ENCODE data around the gene CYP4F8. TPM values are rescaled to one million over a fixed set of nuclear protein-coding genes. Genes with fewer than 3 reads are reported as not detected.

CYP4F8 gene
- total and polyA plus RNA-seq, 2 of the 8 experiments (the other 6 are each of a cell fraction or from before 2014, with no cell fraction given): not detected

- Histone ChIP-seq H2AK5ac (ENCODE audit: low read depth, low read length) (no peak overlapping the region), H4K20me1 (replicated peaks in 1 of 2; ENCODE audit: control insufficient read depth in 1 of 2, insufficient read depth in 2 of 2, low read length in 2 of 2) (no peaks in the 10 kb centered on the region), H3K4ac (replicated peaks; ENCODE audit: insufficient read length, low read depth, low read length) (no peak overlapping the region), H2BK5ac (ENCODE audit: low read depth, low read length) (no peak overlapping the region), H3K4me3 (ENCODE audit: extremely low read depth in 1 of 4, insufficient read depth in 2 of 4, low read depth in 3 of 4, low read length in 4 of 4) (no peak overlapping the region), H3K18ac (ENCODE audit: extremely low read depth, low read length) (no peak overlapping the region), H2AFZ (ENCODE audit: low read length) (no peak overlapping the region), H3K79me2 (ENCODE audit: control insufficient read depth in 1 of 2, insufficient read depth in 2 of 2, low read length in 2 of 2) (no peaks in the 10 kb centered on the region), H3K4me2 (ENCODE audit: insufficient read depth in 1 of 2, low read depth in 2 of 2, low read length in 2 of 2) (no peak overlapping the region), H3K56ac (replicated peaks; ENCODE audit: insufficient read length, low read depth, low read length) (no peak overlapping the region), H4K91ac (replicated peaks; ENCODE audit: insufficient read length, low read length) (no peak overlapping the region), H3K4me1 (replicated peaks in 1 of 4; ENCODE audit: control insufficient read depth in 3 of 4, insufficient read depth in 4 of 4, low read length in 3 of 4) (no peaks in the 10 kb centered on the region), H3K79me1 (ENCODE audit: low read depth, low read length) (no peaks in the 10 kb centered on the region), H3K14ac (ENCODE audit: insufficient read length) (no peak overlapping the region), H3K23ac (ENCODE audit: insufficient read length) (no peak overlapping the region), H3K27ac (ENCODE audit: low read depth, low read length) (no peak overlapping the region), H3K27me3 (replicated peaks in 1 of 4; ENCODE audit: control insufficient read depth in 3 of 4, extremely low read depth in 1 of 4, insufficient read depth in 3 of 4, low read length in 3 of 4) (no peaks in the 10 kb centered on the region), H2BK12ac (ENCODE audit: low read depth, low read length) (no peak overlapping the region), H3K36me3 (ENCODE audit: control insufficient read depth in 2 of 4, insufficient read depth in 4 of 4, low read length in 3 of 4) (no peaks in the 10 kb centered on the region), H2BK15ac (ENCODE audit: low read length) (no peak overlapping the region), H3K23me2 (ENCODE audit: low read depth, low read length) (peaks cover 2% of the 10 kb centered on the region; the same call in 1 of the 2 replicates), H2BK120ac (replicated peaks; ENCODE audit: low read depth, low read length) (no peak overlapping the region), H3K9ac (replicated peaks in 1 of 4; ENCODE audit: extremely low read depth in 1 of 4, low read depth in 3 of 4, low read length in 3 of 4) (no peak overlapping the region), H4K8ac (ENCODE audit: extremely low read depth, insufficient read depth, low read length) (no peak overlapping the region), H3K9me3 (ENCODE audit: insufficient read depth in 2 of 2, low read depth in 1 of 2, low read length in 1 of 2) (peaks cover 56 to 74% of the 10 kb centered on the region in 2 experiments), H4K5ac (ENCODE audit: insufficient read length, low read depth, low read length) (no peak overlapping the region), H2BK20ac (ENCODE audit: low read length) (no peak overlapping the region)
- FAIRE-seq: no peak
- POLR2A ChIA-PET (ENCODE audit: partially characterized antibody): no interaction called here
- no peak for DNase-seq (ENCODE audit: low read depth in 1 of 2, low spot score in 2 of 2)
- TF ChIP-seq KDM1A (IDR thresholded peaks at IDR 0.05; ENCODE audit: borderline replicate concordance, low read length) (no peak), TAF7 (optimal IDR thresholded peaks at IDR 0.05; ENCODE audit: borderline replicate concordance, low read depth, low read length) (no peak), BACH1 (IDR thresholded peaks at IDR 0.05; ENCODE audit: low read length) (no peak)
- WGBS, 2 experiments (ENCODE audit: extremely low coverage in 1 of 2, insufficient coverage in 1 of 2, insufficient read length in 1 of 2, insufficient replicate concordance in 2 of 2, low coverage in 1 of 2, low lambda C conversion rate in 2 of 2, missing lambda C conversion rate in 1 of 2): 65% methylated on average over 6 of the region's 6 CpGs; no CpG with 5 or more reads in 1 of the 2 experiments
- CTCF ChIA-PET (ENCODE audit: partially characterized antibody): no interaction called here
Observed at GRCh38 chr19:15575406-15575805, 39.6 kb upstream of the CYP4F8 start.
